SU-DHL-6 (cell line): ENCODE data around the gene GLDN.

Experiments
- H2AFZ ChIP-seq: fragments of 200-600 bp; sonication (generic); 2 replicates; pipeline ENCODE4 v1.6.1; 2014; ENCODE audit warnings: low read depth, mild to moderate bottlenecking, moderate library complexity, mixed read lengths, antibody characterized with exemption, low read length; ENCODE audit not compliant: severe bottlenecking
- H3F3A ChIP-seq: fragments of 200-600 bp; shearing (Covaris generic); 2 replicates; pipeline ENCODE4 v1.6.0; 2016; ENCODE audit warnings: antibody characterized with exemption, mild to moderate bottlenecking; ENCODE audit not compliant: insufficient read depth
- H3K27ac ChIP-seq: fragments of 200-600 bp; sonication (generic); 2 replicates; pipeline ENCODE4 v1.5.1; 2016; ENCODE audit warnings: low read depth, mild to moderate bottlenecking, low read length, moderate library complexity, mixed read lengths
- H3K27me3 ChIP-seq: fragments of 200-600 bp; sonication (generic), shearing (Covaris generic); 2 replicates; pipeline ENCODE4 v1.6.0; 2014; ENCODE audit warnings: mild to moderate bottlenecking, low read length
- H3K36me3 ChIP-seq: fragments of 200-600 bp; sonication (generic); 2 replicates; pipeline ENCODE4 v1.6.1; 2014; ENCODE audit warnings: mild to moderate bottlenecking, low read length, mixed read lengths
- H3K4me2 ChIP-seq: fragments of 300-600, 200-600 bp; shearing (Covaris generic), sonication (generic); 2 replicates; pipeline ENCODE4 v1.6.0; 2014; ENCODE audit warnings: low read length, low read depth, mild to moderate bottlenecking; ENCODE audit not compliant: poor library complexity, severe bottlenecking
- H3K4me3 ChIP-seq: fragments of 200-600 bp; sonication (generic); 2 replicates; pipeline ENCODE4 v1.5.1; 2014; ENCODE audit warnings: antibody characterized with exemption, low read length, mild to moderate bottlenecking, mixed read lengths; ENCODE audit not compliant: insufficient read depth, poor library complexity, severe bottlenecking
- H3K79me2 ChIP-seq: fragments of 200-600 bp; sonication (generic); 2 replicates; pipeline ENCODE4 v1.6.1; 2014; ENCODE audit warnings: mild to moderate bottlenecking, low read length, moderate library complexity; ENCODE audit not compliant: insufficient read depth
- H3K9ac ChIP-seq: fragments of 200-600 bp; sonication (generic); 2 replicates; pipeline ENCODE4 v1.7.0; 2014; ENCODE audit warnings: mild to moderate bottlenecking, low read length
- H3K9me2 ChIP-seq: fragments of 200-600 bp; sonication (generic); replicated peaks from 2 replicates; pipeline ENCODE4 v1.6.1; 2014; ENCODE audit warnings: low read length; ENCODE audit not compliant: insufficient read depth
- H3K9me3 ChIP-seq: fragments of 200-600 bp; sonication (generic); 2 replicates; pipeline ENCODE4 v1.6.1; 2014; ENCODE audit warnings: low read length, mixed read lengths; ENCODE audit not compliant: insufficient read depth
- H4K20me1 ChIP-seq: fragments of 200-600 bp; sonication (generic); 2 replicates; pipeline ENCODE4 v1.6.1; 2014; ENCODE audit warnings: low read depth, mild to moderate bottlenecking, antibody characterized with exemption, low read length, moderate library complexity, mixed read lengths
- CTCF ChIP-seq: fragments of 200-600 bp; sonication (generic); IDR thresholded peaks from one replicate; pipeline ENCODE4 v1.5.1; 2017; ENCODE audit warnings: antibody characterized with exemption, mild to moderate bottlenecking, low read length, moderate library complexity; ENCODE audit not compliant: insufficient read depth, poor library complexity, severe bottlenecking
- EZH2phosphoT487 ChIP-seq: fragments of 200-600 bp; sonication (generic), shearing (Covaris generic); conservative IDR thresholded peaks from 2 replicates; pipeline ENCODE4 v1.6.1; 2018; ENCODE audit warnings: mild to moderate bottlenecking, antibody characterized with exemption, low read length, moderate library complexity, mixed read lengths

Gene GLDN

GRCh38 chr15:51312166-51313073 lies 29.0 kb upstream of the GLDN start:
- Histone ChIP-seq H3K36me3 (no peaks in the 10 kb centered on the region), H3K9me3 (no peaks in the 10 kb centered on the region), H3K27me3 (no peaks in the 10 kb centered on the region), H3K4me2 (no peak overlapping the region), H3K9ac (no peak overlapping the region), H3K27ac (no peak overlapping the region), H4K20me1 (no peaks in the 10 kb centered on the region), H3K4me3 (no peak overlapping the region), H3K9me2 (no peaks in the 10 kb centered on the region), H2AFZ (no peak overlapping the region), H3K79me2 (no peaks in the 10 kb centered on the region), H3F3A (no peaks in the 10 kb centered on the region)
- TF ChIP-seq EZH2phosphoT487 (no peak), CTCF (no peak)

- Histone ChIP-seq H3K4me2 (no peak overlapping the region), H4K20me1 (no peaks in the 10 kb centered on the region), H3K36me3 (no peaks in the 10 kb centered on the region), H2AFZ (no peak overlapping the region), H3F3A (no peaks in the 10 kb centered on the region), H3K9me3 (no peaks in the 10 kb centered on the region), H3K9me2 (no peaks in the 10 kb centered on the region), H3K79me2 (no peaks in the 10 kb centered on the region), H3K27me3 (no peaks in the 10 kb centered on the region), H3K9ac (no peak overlapping the region), H3K27ac (no peak overlapping the region), H3K4me3 (no peak overlapping the region)
- TF ChIP-seq CTCF (no peak), EZH2phosphoT487 (no peak)
These were observed 28.4 kb upstream of the GLDN start for GRCh38 chr15:51313074-51313393.

GRCh38 chr15:51313644-51314280 lies 27.7 kb upstream of the GLDN start:
- H2AFZ ChIP-seq: no peak overlapping the region
- no peaks in the 10 kb centered on the region for H3F3A ChIP-seq
- no peaks in the 10 kb centered on the region for H3K36me3 ChIP-seq
- no peak overlapping the region for H3K9ac ChIP-seq
- no peaks in the 10 kb centered on the region for H3K9me3 ChIP-seq
- no peak overlapping the region for H3K27ac ChIP-seq
- no peak overlapping the region for H3K4me2 ChIP-seq
- TF ChIP-seq CTCF (no peak), EZH2phosphoT487 (no peak)
- no peak overlapping the region for H3K4me3 ChIP-seq
- no peaks in the 10 kb centered on the region for H3K9me2 ChIP-seq
- no peaks in the 10 kb centered on the region for H3K79me2 ChIP-seq
- H4K20me1 ChIP-seq: no peaks in the 10 kb centered on the region
- H3K27me3 ChIP-seq: no peaks in the 10 kb centered on the region
